ENCODE data around the gene C10orf95.
"Not testable (repeated sequence)": the region's sequence is repeated elsewhere in the genome, so short reads cannot be mapped to it uniquely, and the experiment has no call there.

C10orf95 gene, protein sequence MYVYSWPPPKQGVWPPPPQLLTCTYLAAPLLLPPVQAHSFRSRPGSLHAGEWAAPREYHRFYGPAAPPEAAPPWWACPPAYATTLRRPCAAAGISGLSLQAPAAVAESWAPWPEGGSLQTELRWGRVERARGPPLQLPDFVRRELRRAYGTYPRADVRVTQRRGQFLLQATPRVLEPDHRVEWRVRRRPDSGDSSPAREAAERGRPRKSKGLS

GRCh38 chr10:102451105-102451969 lies at the start of gene C10orf95:
TSS of gene C10orf95 (minus strand) at chr10:102451543. CDS start at chr10:102451093, 450 bp downstream.
- DNase-seq (ENCODE audit: low read depth), result no peak

DNA sequence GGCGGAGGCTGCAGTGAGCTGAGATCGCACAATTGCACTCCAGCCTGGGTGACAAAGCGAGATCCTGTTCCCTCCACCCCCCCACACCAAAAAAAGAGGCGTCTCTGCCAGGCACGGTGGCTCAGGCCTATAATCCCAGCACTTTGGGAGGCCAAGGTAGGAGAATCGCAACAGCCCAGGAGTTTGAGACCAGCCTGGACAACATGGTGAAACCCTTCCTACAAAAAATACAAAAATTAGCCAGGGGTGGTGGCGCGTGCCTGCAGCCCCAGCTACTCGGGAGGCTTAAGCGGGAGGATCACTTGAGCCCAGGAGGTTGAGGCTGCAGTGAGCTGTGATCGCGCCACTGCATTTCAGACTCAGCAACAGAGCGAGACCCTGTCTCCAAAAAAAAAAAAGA lies 49.3 kb upstream of the C10orf95 start:
- DNase-seq (ENCODE audit: low read depth), result not testable (repeated sequence)

- DNase-seq (ENCODE audit: low read depth), result no peak
These were observed 48.0 kb upstream of the C10orf95 start for GRCh38 chr10:102499356-102499755.

DNA sequence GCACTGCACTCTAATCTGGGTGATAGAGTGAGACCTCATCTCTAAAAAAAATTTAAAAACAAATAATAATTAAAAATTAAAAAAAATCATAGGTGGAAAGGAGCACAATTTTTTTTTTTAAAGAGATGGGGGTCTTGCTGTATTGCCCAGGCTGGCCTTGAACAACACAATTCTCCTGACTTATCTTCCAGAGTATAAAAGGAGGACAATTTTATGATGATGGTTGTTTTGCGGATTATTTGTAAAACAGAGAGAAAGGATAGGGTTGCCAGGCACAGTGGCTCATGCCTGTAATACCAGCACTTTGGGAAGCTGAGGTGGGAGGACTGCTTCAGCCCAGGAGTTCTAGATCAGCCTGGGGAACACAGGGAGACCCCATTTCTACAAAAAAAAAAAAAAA lies 46.2 kb upstream of the C10orf95 start:
- no peak for DNase-seq (ENCODE audit: low read depth)

GRCh38 chr10:102493771-102494170 lies 42.4 kb upstream of the C10orf95 start:
- DNase-seq (ENCODE audit: low read depth), result no peak

DNA sequence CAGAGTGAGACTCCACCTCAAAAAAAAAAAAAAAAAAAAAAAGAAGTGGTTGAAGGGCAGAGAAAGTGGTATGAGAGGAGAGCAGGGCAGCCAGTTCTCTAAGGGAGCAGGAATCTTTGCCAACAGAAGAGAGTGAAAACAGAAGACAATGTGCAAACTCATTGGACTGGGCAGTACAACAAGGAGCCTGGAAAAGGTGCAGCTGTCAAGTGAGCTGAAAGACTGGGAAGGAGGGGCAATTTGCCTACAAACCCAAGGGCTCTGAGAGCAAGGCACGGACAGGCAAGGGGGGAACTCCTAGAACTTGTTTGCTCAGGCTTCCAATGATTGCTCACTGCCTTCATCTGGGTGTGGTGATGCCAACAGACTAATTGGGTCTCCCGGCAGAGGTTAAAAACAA lies 41.6 kb upstream of the C10orf95 start:
- no peak for DNase-seq (ENCODE audit: low read depth)

GRCh38 chr10:102492344-102492939 lies 41.1 kb upstream of the C10orf95 start:
- DNase-seq (ENCODE audit: low read depth), result no peak

- no peak for DNase-seq (ENCODE audit: low read depth)
These were observed 39.8 kb upstream of the C10orf95 start for GRCh38 chr10:102491136-102491535.

DNA sequence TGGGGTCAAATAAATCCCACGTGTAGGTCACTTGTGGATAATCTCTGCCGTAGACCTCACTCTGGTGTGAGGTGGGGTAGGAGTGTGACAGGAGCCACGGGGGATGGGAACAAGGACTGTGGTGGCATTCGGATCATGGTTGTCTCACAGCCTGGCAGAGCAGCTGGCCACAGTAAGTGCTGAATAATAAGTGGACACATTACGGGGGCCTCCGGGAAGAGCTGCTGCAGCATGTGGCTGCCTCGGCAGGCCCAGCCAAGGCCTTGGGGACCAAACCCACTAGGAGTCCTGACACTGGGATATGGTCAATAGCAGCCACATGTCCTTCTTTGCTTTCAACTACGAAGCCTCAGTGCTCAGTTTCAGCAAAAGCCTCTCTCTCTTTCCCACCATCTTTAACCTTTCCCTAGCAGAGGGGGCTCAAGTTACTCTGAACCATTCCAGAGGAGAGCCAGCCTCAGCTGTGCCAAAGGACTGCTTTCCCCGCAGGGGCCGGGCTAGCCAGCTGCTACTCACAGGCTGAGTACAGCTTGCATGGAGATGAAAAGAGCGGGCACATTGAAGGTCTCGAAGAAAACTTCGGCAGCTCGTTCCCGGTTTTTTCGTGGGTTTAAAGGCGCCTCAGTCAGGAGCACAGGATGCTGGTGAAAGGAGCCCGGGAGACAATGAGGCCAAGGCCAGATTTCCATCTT lies 33.9 kb upstream of the C10orf95 start:
- no peak for DNase-seq (ENCODE audit: low read depth)

GRCh38 chr10:102484021-102484420 lies 32.7 kb upstream of the C10orf95 start:
- no peak for DNase-seq (ENCODE audit: low read depth)

GRCh38 chr10:102480396-102480795 lies 29.1 kb upstream of the C10orf95 start:
- no peak for DNase-seq (ENCODE audit: low read depth)

DNA sequence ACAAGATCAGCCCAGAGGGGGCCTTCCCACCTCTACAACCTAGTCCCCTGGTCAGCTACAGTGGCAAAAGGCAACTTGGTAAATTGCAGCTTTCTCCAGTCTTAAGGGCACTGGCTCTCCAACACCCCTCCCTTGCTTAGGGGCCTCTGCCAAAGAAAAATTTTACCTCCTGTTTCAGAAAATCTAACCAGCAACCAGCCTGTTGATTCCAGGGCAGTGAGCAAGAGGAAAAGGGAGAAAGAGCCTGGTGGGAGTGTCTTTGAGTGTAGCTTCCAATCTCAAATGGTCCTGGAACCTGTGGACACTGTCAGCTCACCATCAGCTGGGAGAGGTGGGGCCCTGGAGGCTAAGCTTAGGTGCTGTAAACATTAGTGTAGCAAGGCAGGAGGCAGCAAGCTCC lies 28.3 kb upstream of the C10orf95 start:
- DNase-seq (ENCODE audit: low read depth), result no peak

DNA sequence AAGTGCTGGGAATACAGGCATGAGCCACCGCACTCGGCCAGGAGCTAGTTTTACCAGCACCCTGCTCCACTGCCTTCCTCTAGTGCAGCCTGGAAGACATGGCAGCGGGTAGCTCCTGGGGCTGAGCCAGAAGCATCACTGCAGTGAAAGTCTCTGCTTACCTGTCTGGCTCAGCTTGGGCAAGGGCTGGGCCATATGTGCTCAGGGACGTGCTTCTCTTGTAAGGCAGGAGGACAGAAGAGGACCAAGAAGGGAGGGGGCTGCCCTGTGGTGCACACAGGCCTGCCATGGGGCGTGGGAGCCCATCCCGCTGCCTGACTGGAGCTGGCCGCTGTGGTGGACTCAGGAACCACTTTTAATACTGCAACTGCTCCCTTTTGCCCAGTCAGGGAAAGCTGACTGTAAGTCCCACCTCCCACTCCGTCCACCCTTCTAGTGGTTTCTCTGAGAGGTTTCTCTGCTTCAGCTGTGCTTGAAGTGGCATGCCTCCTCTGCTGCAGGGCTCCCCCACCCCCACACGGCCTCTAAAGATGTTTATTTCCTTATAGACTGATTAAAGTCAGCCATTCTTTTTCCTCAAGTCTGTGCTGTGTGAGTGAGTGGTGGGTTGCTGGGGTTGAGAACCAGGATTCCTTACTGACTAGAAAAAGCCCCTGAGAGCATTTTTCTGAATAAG lies 25.3 kb upstream of the C10orf95 start:
- DNase-seq (ENCODE audit: low read depth), result no peak

DNA sequence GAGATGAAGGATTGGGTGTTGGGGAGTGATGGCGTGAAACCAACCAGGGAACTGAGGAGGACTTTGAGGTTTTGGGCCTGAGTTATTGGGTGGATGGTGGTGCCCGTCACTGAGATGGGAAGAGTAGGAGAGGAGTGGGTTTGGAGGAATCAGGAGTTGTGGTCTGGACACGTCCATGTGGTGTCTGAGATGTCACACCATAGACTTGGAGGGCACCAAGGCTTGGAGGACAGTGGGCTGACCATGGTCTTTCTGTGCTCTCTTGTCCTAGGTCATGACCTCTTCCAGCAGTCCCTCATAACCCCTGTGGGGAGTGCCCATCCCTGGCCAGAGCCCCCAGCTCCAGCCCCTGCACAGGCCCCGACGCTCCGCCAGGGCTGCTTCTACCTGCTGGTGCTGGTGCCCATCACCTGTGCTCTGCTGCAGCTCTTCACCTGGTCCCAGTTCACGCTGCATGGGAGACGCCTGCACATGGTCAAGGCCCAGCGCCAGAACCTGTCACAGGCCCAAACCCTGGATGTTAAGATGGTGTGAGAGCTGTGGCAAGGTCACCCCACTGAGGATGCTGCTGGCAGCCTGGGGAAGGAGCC lies 24.2 kb upstream of the C10orf95 start:
- no peak for DNase-seq (ENCODE audit: low read depth)

DNA sequence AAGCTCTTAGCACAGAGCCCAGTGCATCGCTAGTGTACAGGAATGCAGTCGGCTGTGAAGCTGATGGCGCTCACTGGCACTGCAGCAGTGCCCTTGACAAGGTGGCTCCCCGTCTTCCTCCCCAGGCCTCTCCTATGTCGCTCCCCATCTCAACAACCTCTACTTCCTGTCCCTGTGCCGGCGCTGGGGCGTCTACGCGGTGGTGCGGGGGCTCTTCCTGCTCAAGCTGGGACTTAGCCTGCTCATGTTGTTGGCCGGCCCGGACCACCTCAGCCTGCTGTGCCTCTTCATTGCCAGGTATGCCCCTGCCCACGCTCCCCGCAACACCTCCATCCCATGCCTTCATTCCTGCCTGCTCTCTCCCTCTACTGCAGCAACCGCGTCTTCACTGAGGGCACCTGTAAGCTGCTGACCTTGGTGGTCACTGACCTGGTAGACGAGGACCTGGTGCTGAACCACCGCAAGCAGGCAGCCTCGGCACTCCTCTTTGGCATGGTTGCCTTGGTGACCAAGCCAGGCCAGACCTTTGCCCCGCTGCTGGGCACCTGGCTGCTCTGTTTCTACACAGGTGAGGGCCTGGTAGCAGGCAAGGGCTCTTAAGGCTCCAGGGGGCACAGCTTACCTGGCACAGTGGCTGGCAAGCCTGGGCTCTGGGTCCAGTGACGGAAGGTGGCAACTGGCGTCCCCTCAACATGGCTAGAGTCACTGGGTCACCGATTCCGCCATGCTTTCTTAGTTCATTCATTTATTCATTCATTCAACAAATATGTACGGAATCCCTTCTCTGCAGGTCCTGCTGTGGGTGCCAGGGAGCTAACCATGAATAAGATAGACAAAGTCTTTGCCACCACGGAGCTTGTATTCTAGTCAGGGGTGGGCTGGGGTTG lies 22.3 kb upstream of the C10orf95 start:
- DNase-seq (ENCODE audit: low read depth), result no peak

DNA sequence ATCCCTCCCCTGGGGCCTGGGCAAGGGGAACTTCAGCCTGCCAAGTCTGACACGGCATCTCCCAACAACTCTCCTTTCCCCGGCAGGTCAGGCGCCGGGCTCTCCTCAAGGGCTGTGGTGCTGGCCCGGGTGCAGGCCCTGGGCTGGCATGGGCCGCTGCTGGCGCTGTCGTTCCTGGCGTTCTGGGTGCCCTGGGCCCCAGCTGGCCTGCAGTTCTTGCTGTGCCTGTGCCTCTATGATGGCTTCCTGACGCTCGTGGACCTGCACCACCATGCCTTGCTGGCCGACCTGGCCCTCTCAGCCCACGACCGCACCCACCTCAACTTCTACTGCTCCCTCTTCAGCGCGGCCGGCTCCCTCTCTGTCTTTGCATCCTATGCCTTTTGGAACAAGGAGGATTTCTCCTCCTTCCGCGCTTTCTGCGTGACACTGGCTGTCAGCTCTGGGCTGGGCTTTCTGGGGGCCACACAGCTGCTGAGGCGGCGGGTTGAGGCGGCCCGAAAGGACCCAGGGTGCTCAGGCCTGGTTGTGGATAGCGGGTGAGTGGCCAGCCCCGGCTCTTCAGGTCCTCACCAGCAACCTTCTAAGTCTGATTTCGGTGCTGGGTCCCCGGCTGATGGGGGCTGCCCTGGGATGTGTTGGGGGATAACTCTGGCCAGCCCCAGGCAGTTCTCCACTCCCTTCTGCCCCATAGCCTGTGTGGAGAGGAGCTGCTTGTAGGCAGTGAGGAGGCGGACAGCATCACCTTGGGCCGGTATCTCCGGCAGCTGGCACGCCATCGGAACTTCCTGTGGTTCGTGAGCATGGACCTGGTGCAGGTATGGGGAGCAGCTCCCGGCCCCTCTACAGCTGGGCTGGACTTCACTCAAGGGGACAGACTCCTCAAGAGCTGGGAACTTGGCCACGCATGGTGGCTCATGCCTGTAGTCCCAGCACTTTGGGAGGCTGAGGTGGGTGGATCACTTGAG lies 19.5 kb upstream of the C10orf95 start:
- DNase-seq (ENCODE audit: low read depth), result no peak

GRCh38 chr10:102468683-102469082 lies 17.3 kb upstream of the C10orf95 start:
- no peak for DNase-seq (ENCODE audit: low read depth)

GRCh38 chr10:102467971-102468438 lies 16.7 kb upstream of the C10orf95 start:
- DNase-seq (ENCODE audit: low read depth), result no peak

- DNase-seq (ENCODE audit: low read depth), result no peak
These were observed 16.0 kb upstream of the C10orf95 start for GRCh38 chr10:102467318-102467717.

Data from stimulated activated CD8-positive, alpha-beta memory T cell treated with anti-CD3 and anti-CD28 coated beads, Interleukin-7, amount 100 ng/mL, for 24 hours (primary cell).